Right atrium auricular region (tissue), 2 donors: Measurements from ENCODE around the gene MCF2L2. TPM values are rescaled to one million over a fixed set of nuclear protein-coding genes. Genes with fewer than 3 reads are reported as not detected.

ENCODE experiments used
- DNase-seq: peaks from one replicate; pipeline ENCODE4 v3.0.0-alpha.2; 2019; ENCODE audit warnings: low spot score
- H3K27ac ChIP-seq, 2 donors: fragments of 200-600 bp; sonication (generic); 1 replicate in 1 of 2; 2 replicates in 1 of 2; pipeline ENCODE4 v1.5.1; 2016 to 2019
- H3K27me3 ChIP-seq, 2 donors: fragments of 200-600 bp; sonication (generic); one replicate each; pipeline versions ENCODE4 v1.5.1 to v1.6.0; 2017 to 2019
- H3K36me3 ChIP-seq: fragments of 200-600 bp; sonication (generic); one replicate; pipeline ENCODE4 v1.5.1; 2016
- H3K4me1 ChIP-seq, 2 donors: fragments of 200-600 bp; sonication (generic); one replicate each; pipeline versions ENCODE4 v1.5.1 to v1.6.0; 2017 to 2019
- H3K4me3 ChIP-seq, 2 donors: fragments of 200-600 bp; sonication (generic); 1 replicate in 1 of 2; 2 replicates in 1 of 2; pipeline ENCODE4 v1.5.1; 2017 to 2019; ENCODE audit warnings: mild to moderate bottlenecking in 1 of 2, moderate library complexity in 1 of 2
- H3K9me3 ChIP-seq, 2 donors: fragments of 200-600 bp; sonication (generic); one replicate each; pipeline ENCODE4 v1.5.1; 2019
- total RNA-seq, 2 donors: library from RNA; depleted of rRNA; stranded (reverse); fragments of >200 nt; gene quantifications; one replicate each; pipeline ENCODE4 v1.1.0, GENCODE V29; 2016
- TF ChIP-seq, protein P1 (sequence below), 2 donors: fragments of 200-600 bp; sonication (generic); IDR thresholded peaks; one replicate each; pipeline ENCODE4 v1.5.1; 2019; ENCODE audit warnings: antibody characterized with exemption in 2 of 2

MCF2L2 gene
- total RNA-seq, 2 donors from 2014 or later, result 0.08 TPM; not detected in 1

GRCh38 chr3:183153210-183153950, 275.0 kb downstream of the MCF2L2 start:
- Histone ChIP-seq H3K4me1 (no peaks in the 10 kb centered on the region), H3K9me3 (no peaks in the 10 kb centered on the region)

GRCh38 chr3:183151821-183152351, 276.5 kb downstream of the MCF2L2 start:
- Histone ChIP-seq H3K9me3 (no peaks in the 10 kb centered on the region), H3K27me3 (no peaks in the 10 kb centered on the region), H3K4me1 (no peaks in the 10 kb centered on the region), H3K4me3 (no peak overlapping the region), H3K27ac (no peak overlapping the region), H3K36me3 (no peaks in the 10 kb centered on the region)
- TF ChIP-seq, protein P1, sequence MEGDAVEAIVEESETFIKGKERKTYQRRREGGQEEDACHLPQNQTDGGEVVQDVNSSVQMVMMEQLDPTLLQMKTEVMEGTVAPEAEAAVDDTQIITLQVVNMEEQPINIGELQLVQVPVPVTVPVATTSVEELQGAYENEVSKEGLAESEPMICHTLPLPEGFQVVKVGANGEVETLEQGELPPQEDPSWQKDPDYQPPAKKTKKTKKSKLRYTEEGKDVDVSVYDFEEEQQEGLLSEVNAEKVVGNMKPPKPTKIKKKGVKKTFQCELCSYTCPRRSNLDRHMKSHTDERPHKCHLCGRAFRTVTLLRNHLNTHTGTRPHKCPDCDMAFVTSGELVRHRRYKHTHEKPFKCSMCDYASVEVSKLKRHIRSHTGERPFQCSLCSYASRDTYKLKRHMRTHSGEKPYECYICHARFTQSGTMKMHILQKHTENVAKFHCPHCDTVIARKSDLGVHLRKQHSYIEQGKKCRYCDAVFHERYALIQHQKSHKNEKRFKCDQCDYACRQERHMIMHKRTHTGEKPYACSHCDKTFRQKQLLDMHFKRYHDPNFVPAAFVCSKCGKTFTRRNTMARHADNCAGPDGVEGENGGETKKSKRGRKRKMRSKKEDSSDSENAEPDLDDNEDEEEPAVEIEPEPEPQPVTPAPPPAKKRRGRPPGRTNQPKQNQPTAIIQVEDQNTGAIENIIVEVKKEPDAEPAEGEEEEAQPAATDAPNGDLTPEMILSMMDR (IDR thresholded peaks at IDR 0.05), result no peak
- no peak for DNase-seq

More at GRCh38 chr3:183153210-183153950, 275.0 kb downstream of the MCF2L2 start:
- H3K4me3 ChIP-seq, result no peak overlapping the region
- TF ChIP-seq, protein P1 (IDR thresholded peaks at IDR 0.05), result no peak
- H3K27ac ChIP-seq, result no peak overlapping the region
- H3K36me3 ChIP-seq, result no peaks in the 10 kb centered on the region
- no peaks in the 10 kb centered on the region for H3K27me3 ChIP-seq
- no peak for DNase-seq

DNA sequence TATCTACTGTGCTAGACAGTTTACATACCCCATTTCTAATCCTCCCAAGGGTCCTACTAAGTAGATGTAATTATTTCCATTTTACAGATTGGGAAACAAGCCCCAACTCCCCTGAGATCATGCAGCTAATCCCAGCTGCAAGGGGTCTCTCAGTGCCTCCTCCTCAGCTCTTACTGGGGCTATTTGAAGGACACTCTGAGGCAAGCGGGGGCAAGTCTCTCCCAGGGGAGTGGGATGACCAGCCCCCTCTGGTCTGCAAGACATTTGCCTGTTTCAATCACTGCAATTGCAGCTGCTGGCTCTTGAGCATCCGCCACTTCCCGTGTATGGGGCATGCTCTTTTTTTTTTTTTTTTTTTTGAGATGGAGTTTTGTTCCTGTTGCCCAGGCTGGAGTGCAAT, 277.3 kb downstream of the MCF2L2 start:
- Histone ChIP-seq H3K27ac (no peak overlapping the region), H3K9me3 (no peaks in the 10 kb centered on the region), H3K36me3 (no peaks in the 10 kb centered on the region), H3K4me1 (no peaks in the 10 kb centered on the region), H3K27me3 (no peaks in the 10 kb centered on the region), H3K4me3 (no peak overlapping the region)
- TF ChIP-seq, protein P1 (IDR thresholded peaks at IDR 0.05), result no peak
- no peak for DNase-seq

- no peak overlapping the region for H3K27ac ChIP-seq
- TF ChIP-seq, protein P1 (IDR thresholded peaks at IDR 0.05), result no peak
- no peaks in the 10 kb centered on the region for H3K27me3 ChIP-seq
- DNase-seq, result no peak
- no peaks in the 10 kb centered on the region for H3K9me3 ChIP-seq
- H3K4me1 ChIP-seq, result no peaks in the 10 kb centered on the region
- no peaks in the 10 kb centered on the region for H3K36me3 ChIP-seq
- no peak overlapping the region for H3K4me3 ChIP-seq
Observed at GRCh38 chr3:183149915-183150750, 278.3 kb downstream of the MCF2L2 start.

- no peak overlapping the region for H3K27ac ChIP-seq
- H3K4me3 ChIP-seq, result no peak overlapping the region
- no peaks in the 10 kb centered on the region for H3K4me1 ChIP-seq
- H3K9me3 ChIP-seq, result no peaks in the 10 kb centered on the region
- no peak for DNase-seq
- no peaks in the 10 kb centered on the region for H3K36me3 ChIP-seq
- H3K27me3 ChIP-seq, result no peaks in the 10 kb centered on the region
- TF ChIP-seq, protein P1 (IDR thresholded peaks at IDR 0.05), result no peak
Observed at GRCh38 chr3:183148056-183148455, 280.4 kb downstream of the MCF2L2 start.
